ENCODE results near the gene SLC38A9. TPM values are rescaled to one million over a fixed set of nuclear protein-coding genes. Genes with fewer than 3 reads are reported as not detected.
A peak's percentile ranks its signal among the peaks of the same experiment; 100 is the strongest.

Gene SLC38A9
- total and polyA plus RNA-seq, 4 donors = 11.4 to 31.0 (median 18.6) TPM

GRCh38 chr5:55577353-55578060 is 134.6 kb downstream of the SLC38A9 start (continued):
- TF ChIP-seq, protein P1, sequence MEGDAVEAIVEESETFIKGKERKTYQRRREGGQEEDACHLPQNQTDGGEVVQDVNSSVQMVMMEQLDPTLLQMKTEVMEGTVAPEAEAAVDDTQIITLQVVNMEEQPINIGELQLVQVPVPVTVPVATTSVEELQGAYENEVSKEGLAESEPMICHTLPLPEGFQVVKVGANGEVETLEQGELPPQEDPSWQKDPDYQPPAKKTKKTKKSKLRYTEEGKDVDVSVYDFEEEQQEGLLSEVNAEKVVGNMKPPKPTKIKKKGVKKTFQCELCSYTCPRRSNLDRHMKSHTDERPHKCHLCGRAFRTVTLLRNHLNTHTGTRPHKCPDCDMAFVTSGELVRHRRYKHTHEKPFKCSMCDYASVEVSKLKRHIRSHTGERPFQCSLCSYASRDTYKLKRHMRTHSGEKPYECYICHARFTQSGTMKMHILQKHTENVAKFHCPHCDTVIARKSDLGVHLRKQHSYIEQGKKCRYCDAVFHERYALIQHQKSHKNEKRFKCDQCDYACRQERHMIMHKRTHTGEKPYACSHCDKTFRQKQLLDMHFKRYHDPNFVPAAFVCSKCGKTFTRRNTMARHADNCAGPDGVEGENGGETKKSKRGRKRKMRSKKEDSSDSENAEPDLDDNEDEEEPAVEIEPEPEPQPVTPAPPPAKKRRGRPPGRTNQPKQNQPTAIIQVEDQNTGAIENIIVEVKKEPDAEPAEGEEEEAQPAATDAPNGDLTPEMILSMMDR (IDR thresholded peaks at IDR 0.05; ENCODE audit: low read depth, low read length, missing input control) = no peak
- no peak for TF ChIP-seq HNF4G (IDR thresholded peaks at IDR 0.05)
- peak in 1 of 2 donors; percentile 10 for TF ChIP-seq HNF4A (conservative IDR thresholded peaks at IDR 0.05)
- peak; percentile 66 for TF ChIP-seq SP1 (IDR thresholded peaks at IDR 0.05)
- no peak for TF ChIP-seq FOXA2 (IDR thresholded peaks at IDR 0.05)
- TF ChIP-seq RAD21 (IDR thresholded peaks at IDR 0.05) = peak in 1 of 2 donors; percentile 56
- TF ChIP-seq JUND (IDR thresholded peaks at IDR 0.05) = peak in 1 of 2 donors; percentile 13
- TF ChIP-seq GABPA (IDR thresholded peaks at IDR 0.05 in 1 of 2, conservative IDR thresholded peaks at IDR 0.05 in 1 of 2) = no peak
- no peak for TF ChIP-seq TAF1 (conservative IDR thresholded peaks at IDR 0.05)

- no peak for DNase-seq (ENCODE audit: low spot score)
- 74% methylated on average over 2 of the region's 2 CpGs for WGBS
Measured at GRCh38 chr5:55576661-55577060, 135.5 kb downstream of the SLC38A9 start.

More at GRCh38 chr5:55576661-55577060, 135.5 kb downstream of the SLC38A9 start:
- Histone ChIP-seq H3K9me3 (ENCODE audit: control insufficient read depth in 4 of 4, low read length in 3 of 4) (no peaks in the 10 kb centered on the region), H3K4me1 (ENCODE audit: control insufficient read depth in 4 of 4, insufficient read depth in 4 of 4, low read length in 3 of 4) (peaks cover 0 to 24% (median 17%) of the 10 kb centered on the region in 4 donors), H3K27me3 (ENCODE audit: control insufficient read depth in 4 of 4, insufficient read depth in 4 of 4, low read length in 3 of 4) (no peaks in the 10 kb centered on the region), H3K9ac (ENCODE audit: low read depth in 1 of 2, low read length in 2 of 2) (no peak overlapping the region), H3K27ac (ENCODE audit: low read depth in 1 of 2, low read length in 2 of 2) (peak overlapping the region; percentile 79 to 81), H3K4me3 (ENCODE audit: low read depth in 1 of 3, low read length in 3 of 3) (no peak overlapping the region), H3K36me3 (ENCODE audit: control insufficient read depth in 4 of 4, insufficient read depth in 3 of 4, low read depth in 1 of 4, low read length in 3 of 4) (no peaks in the 10 kb centered on the region)
- TF ChIP-seq, protein P2, sequence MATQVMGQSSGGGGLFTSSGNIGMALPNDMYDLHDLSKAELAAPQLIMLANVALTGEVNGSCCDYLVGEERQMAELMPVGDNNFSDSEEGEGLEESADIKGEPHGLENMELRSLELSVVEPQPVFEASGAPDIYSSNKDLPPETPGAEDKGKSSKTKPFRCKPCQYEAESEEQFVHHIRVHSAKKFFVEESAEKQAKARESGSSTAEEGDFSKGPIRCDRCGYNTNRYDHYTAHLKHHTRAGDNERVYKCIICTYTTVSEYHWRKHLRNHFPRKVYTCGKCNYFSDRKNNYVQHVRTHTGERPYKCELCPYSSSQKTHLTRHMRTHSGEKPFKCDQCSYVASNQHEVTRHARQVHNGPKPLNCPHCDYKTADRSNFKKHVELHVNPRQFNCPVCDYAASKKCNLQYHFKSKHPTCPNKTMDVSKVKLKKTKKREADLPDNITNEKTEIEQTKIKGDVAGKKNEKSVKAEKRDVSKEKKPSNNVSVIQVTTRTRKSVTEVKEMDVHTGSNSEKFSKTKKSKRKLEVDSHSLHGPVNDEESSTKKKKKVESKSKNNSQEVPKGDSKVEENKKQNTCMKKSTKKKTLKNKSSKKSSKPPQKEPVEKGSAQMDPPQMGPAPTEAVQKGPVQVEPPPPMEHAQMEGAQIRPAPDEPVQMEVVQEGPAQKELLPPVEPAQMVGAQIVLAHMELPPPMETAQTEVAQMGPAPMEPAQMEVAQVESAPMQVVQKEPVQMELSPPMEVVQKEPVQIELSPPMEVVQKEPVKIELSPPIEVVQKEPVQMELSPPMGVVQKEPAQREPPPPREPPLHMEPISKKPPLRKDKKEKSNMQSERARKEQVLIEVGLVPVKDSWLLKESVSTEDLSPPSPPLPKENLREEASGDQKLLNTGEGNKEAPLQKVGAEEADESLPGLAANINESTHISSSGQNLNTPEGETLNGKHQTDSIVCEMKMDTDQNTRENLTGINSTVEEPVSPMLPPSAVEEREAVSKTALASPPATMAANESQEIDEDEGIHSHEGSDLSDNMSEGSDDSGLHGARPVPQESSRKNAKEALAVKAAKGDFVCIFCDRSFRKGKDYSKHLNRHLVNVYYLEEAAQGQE (IDR thresholded peaks at IDR 0.05) = no peak
- TF ChIP-seq YY1 (IDR thresholded peaks at IDR 0.05) (no peak), SP1 (IDR thresholded peaks at IDR 0.05) (no peak), FOXA1 (IDR thresholded peaks at IDR 0.05) (no peak), MAX (IDR thresholded peaks at IDR 0.05) (no peak), RAD21 (IDR thresholded peaks at IDR 0.05) (no peak), ATF3 (IDR thresholded peaks at IDR 0.05) (no peak), NR2F2 (IDR thresholded peaks at IDR 0.05) (no peak), TAF1 (conservative IDR thresholded peaks at IDR 0.05) (no peak), HNF4A (conservative IDR thresholded peaks at IDR 0.05) (no peak), RXRA (IDR thresholded peaks at IDR 0.05) (no peak), JUND (IDR thresholded peaks at IDR 0.05) (no peak), GABPA (IDR thresholded peaks at IDR 0.05 in 1 of 2, conservative IDR thresholded peaks at IDR 0.05 in 1 of 2) (no peak), HNF4G (IDR thresholded peaks at IDR 0.05) (no peak), EGR1 (IDR thresholded peaks at IDR 0.05; ENCODE audit: low read depth in 2 of 2) (no peak), FOXA2 (IDR thresholded peaks at IDR 0.05) (no peak)
- TF ChIP-seq, protein P1 (IDR thresholded peaks at IDR 0.05; ENCODE audit: low read depth, low read length, missing input control) = no peak

Measured in liver (tissue), 9 donors.